HG03060 (cell line): ENCODE measurements around the gene RSRC1.
A peak's percentile ranks its signal among the peaks of the same experiment; 100 is the strongest.
"Not testable (repeated sequence)": the region's sequence is repeated elsewhere in the genome, so short reads cannot be mapped to it uniquely, and the experiment has no call there.

ENCODE experiments used
- ATAC-seq: cut with Tn5 transposase; IDR thresholded peaks from one replicate; pipeline ENCODE4 v1.9.1; 2021; ENCODE audit warnings: low read depth, moderate number of reproducible peaks; ENCODE audit not compliant: unreplicated experiment

The RSRC1 gene

DNA sequence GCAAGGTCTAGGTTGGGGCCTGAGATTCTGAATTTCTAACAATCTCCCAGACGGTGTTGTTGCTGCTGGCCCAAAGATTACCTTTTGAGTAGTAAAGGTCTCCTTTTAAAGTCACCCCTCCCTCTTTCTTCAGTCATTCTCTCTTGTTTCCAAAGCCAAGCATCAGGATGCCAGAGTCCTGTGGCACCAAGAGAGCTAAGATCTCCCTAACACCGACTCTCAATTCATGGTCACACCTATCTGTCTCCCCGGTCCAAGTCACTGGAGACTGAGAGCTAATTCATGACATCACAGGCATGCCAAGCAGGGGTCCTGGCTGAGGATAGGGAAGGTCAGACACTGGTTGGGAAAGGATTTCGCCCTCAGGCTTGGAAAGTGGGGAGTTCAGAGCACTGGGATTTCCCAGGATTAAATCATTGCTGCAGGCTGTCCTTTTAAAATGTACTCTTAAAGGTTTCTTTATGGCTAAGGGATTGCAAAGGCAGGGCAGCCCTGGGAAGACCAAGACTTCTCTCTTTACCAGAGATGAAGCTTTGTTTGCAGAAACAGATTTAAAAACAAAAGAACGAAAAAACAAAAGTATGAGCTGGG lies 11.0 kb upstream of the RSRC1 start:
- ATAC-seq, result no peak

DNA sequence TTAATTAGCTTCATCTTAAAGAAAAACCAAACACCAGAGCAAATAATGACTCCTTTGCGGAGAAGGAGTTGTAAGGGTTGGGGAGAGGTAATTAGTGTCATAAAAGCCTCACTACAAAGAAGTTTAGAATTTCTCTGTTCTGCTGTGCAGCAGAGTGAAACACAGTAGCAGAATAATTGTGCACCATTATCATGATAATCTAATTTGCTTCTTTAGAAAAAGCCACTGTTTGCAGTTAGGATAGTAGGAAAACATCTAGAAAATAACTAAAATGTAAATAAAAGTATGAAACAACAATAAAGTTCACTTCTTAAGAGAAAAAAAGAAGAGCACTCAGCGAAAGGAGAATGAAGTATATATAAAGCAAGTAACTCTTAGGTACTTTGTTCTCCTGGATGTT lies 9.2 kb upstream of the RSRC1 start:
- ATAC-seq, result no peak

DNA sequence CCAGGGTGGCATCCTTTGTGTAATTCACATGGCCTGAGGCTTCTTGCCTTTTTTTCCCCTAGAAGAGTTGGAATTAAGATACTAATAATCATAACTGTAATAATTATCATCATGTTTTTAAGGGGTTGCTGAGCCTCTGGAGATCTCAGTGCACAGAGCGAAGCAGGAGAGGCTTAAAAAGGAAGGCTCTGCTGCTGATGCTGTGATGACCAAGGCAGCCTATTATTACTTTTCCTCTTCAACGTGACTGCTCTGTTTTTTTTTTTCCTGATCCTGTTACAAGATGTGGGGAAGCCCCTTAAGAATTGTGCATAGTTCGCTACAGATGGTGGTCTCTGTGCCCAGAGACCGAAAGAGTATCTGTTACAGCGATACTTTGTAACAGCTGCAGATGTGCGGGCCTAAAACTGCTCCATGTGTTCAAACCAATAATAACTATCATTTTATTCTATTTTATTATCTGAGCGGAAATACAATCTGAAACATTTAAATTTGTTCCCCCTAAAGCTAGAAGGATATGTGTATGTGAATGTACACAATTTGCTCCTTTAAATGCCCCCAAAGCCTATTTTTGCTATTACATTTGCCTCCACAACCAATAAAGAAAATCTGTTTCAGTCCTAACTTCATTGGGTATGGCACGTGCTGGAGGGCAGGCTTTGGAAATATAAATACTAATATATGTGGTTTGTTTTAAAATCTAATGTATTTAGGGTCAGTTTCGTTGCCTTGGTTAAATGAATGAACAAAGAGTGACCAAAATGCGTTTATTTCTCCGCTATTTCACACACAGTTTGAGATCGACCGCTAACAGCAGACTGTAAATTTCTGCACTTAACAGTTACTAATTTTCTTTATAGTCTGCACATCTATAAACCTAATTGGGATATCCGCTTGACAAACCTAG lies 8.3 kb upstream of the RSRC1 start:
- ATAC-seq, result no peak

DNA sequence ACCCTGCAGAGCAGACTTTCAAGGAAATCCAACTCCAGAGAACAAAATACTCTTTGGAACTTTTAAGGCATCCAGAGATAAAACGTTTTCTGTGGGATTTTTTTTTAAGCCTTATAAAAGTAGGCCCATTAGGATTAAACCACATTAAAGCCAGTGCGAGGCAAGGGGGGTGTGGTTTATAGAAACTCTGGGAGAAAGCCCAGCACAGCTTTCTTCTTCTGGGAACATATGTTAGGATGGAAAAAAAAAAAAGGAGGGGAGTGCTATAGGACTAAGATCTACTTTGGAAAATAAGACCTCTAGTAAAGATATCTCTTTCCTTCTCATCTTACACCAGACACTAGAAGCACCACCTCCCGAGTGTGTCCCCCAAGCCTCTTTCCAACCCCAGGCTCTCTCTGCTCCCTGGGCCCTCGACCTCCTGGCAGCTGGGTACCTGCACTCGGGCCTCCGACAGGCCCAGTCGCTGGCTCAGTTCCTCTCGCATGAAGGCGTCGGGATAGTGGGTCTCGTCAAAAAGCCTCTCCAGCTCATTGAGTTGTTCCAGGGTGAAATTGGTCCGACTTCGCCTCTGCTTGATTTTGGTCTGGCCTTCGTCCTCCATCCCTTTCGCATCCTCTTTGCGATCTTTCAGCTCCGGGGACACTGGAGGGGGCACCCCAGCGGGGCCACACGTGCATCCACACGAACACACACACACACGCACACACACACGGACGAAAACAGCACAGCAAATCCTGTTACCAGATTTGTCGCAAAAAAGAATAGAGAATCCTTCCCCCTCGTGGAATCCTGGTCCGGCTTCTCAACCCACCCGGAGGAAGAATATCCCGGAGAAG lies 7.4 kb upstream of the RSRC1 start:
- ATAC-seq, result no peak

DNA sequence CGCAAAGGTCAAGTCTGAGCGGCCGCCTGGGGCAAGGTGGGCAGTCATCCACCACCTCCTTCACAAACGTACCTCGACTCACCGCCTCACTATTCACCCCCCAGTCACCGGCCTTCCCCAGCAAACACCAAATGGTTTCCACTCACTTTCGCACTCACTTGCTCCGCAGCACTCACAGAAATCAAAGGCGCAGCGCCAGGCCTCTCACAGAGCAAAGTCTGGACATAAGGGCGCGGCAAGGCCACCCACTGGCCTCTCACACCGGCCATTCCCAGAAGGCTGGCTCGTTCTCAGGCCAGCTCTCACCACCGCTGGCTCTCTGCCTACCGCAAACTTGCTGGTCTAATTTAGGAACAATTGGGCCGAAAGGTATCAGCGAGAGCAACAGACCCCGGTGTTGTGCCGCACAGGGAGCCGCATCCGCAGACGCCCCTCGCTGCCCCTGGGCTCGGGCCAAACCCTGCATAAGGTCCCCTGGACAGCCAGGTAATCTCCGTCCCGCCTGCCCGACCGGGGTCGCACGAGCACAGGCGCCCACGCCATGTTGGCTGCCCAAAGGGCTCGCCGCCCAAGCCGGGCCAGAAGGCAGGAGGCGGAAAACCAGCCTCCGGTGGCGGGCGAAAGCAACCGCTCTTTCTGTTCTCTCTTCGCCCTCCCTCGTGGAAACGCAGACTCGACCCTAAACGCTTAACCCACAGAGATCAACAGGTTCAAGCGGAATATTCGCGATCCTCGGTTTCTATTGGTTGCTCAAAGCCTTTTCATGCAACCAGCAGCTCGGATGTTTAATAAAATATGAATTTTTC lies 6.6 kb upstream of the RSRC1 start:
- no peak for ATAC-seq

- ATAC-seq, result no peak
Observed at GRCh38 chr3:158103887-158104327, 6.0 kb upstream of the RSRC1 start.

DNA sequence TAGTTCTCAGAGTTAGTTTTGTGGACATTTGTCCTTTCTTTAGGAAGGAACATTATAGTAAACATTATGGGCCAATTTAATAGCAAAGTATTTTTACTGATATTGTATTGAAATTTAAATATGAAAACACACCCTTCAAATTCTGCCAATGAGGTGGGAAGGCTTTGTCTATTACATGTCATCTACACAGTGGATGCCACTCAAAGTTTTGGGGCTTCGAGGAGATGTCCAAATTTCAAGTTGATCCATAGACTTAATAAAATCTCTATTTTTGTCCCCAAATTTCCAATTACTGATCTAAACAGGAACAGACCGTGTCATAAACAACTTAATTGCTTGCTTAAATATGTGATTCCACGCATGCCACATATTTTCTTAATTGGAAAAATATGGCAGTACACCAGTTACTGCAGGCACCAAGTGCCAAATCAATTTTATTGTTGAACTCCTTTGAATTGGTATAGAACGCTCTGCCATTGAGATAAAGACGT lies 5.4 kb upstream of the RSRC1 start:
- ATAC-seq, result no peak

- ATAC-seq, result no peak
Observed at GRCh38 chr3:158105119-158105709, 4.7 kb upstream of the RSRC1 start.

GRCh38 chr3:158105710-158106253 lies 4.1 kb upstream of the RSRC1 start:
- no peak for ATAC-seq

GRCh38 chr3:158106766-158107471 lies 3.0 kb upstream of the RSRC1 start:
- no peak for ATAC-seq

DNA sequence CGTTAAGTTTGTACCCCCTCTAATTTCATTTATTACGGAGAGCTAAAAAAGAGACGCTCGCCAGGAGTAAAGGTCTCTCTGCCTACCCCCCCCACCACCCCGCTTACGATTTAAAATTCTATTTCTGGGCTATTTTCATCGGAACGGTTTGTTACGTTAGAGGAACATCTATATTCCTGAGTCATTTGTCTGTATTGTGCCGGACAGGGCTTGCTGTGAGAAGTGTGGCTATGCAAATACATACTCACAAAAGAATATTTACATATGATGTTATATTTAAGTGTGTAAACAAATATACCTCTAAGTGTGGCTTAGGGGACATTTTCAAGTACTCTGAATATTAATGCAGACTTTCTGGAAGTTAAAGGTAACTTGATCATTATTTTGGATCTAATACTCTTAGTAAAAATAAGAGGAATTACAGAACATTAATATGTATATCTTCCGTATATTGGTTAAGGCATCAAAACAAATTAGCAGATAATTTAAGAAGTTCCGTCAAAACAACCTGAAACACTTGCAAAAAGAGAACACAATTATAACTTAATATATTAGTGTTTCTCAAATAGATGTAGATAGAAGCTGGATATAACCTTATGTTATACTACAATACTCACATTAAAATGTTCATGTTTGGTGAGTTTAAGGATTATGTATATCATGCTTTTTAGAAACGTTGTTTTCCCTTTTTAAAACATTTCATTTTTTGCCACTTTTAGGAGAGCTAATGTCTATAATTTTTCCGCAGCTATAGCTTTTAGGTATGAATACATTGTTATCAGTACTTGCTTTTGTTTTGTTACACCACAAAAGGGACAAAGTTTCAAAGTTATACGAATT lies 2.1 kb upstream of the RSRC1 start:
- ATAC-seq, result no peak

GRCh38 chr3:158108445-158108985 lies 1.4 kb upstream of the RSRC1 start:
- ATAC-seq, result no peak

- no peak for ATAC-seq
Observed at GRCh38 chr3:158109295-158109803, 540 bp upstream of the RSRC1 start.

GRCh38 chr3:158110658-158111018 lies 749 bp downstream of the RSRC1 start:
- no peak for ATAC-seq

DNA sequence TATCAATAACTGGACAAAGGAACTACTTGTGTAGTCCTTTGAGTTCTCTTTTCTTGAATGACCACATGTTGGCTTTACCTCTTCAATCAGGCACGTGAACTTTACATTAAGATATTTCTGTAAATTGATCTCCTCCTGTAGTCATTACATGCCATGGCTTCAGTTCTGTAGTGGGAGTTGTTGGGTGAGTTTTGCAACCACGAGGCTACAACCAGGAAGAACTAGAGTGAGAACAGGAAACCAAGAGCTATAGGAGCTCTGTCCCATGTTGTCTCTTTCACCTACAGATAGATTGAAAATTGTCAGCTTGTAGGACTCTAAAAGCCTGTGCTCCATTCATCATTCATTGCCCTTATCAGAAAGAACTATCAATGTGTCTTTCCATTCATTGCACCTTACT lies 2.0 kb downstream of the RSRC1 start:
- ATAC-seq, result no peak

- ATAC-seq, result not testable (repeated sequence)
Observed at GRCh38 chr3:158113595-158113994, 3.7 kb downstream of the RSRC1 start.

- no peak for ATAC-seq
Observed at GRCh38 chr3:158120330-158120729, 10.4 kb downstream of the RSRC1 start.

DNA sequence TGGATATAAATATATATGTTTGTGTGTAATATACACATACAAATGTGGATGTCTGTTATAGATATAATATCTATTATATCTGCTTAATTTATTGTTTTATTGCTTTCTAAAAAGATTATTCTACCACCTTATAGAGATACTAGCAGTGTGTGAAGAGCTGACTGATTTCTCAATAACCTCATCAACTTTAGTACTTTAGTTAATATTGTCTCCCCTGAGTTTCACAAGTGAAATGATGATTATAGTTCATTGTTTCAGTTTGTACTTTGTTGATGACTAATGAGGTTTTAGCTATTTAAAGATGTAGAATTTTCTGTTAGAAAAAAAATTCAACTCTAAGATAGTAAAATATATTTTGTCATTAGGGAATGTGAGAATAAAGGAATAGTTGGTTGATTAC lies 11.4 kb downstream of the RSRC1 start:
- ATAC-seq, result peak; percentile 88
